HCT116 (cell line): Measurements from ENCODE around the gene C1R. TPM values are rescaled to one million over a fixed set of nuclear protein-coding genes. Genes with fewer than 3 reads are reported as not detected.
"Not testable (repeated sequence)": the region's sequence is repeated elsewhere in the genome, so short reads cannot be mapped to it uniquely, and the experiment has no call there.

Experiments used
- ATAC-seq: fragments of 200-7000 bp; cut with Tn5 transposase; 2 replicates; pipeline ENCODE4 v1.9.1; 2020; ENCODE audit warnings: mild to moderate bottlenecking, moderate library complexity
- BruUV-seq: library from RNA; stranded (reverse); fragments of 400-500 nt; replicated peaks from 2 replicates; lab custom pipeline; 2021; lab: Mats Ljungman, UMichigan
- CTCF ChIA-PET: fragments of 300-600 bp; sonication (Branson Sonifier 250); formaldehyde crosslinking; loops from one replicate; lab custom pipeline; 2021; ENCODE audit warnings: antibody characterized with exemption; lab: Charles Lee
- POLR2A ChIA-PET: fragments of 300-600, 350-600 bp; sonication (Branson Sonifier 250); formaldehyde crosslinking; loops from one replicate; lab custom pipeline; 2021; ENCODE audit warnings: antibody characterized with exemption; lab: Charles Lee
- RAD21 ChIA-PET, 2 experiments: fragments of 300-600 bp; sonication (Branson Sonifier 250); formaldehyde crosslinking; loops; one replicate each; lab custom pipeline; 2023; ENCODE audit warnings: low total read pairs in 2 of 2; ENCODE audit not compliant: uncharacterized antibody in 2 of 2, unreplicated experiment in 2 of 2, low non-redundant PET in 1 of 2; lab: Charles Lee
- DNase-seq: peaks from one replicate; pipeline ENCODE4 v3.0.0-alpha.2; 2010; ENCODE audit warnings: low read depth, low spot score
- H2AFZ ChIP-seq: fragments of 200-600 bp; shearing (Covaris generic), sonication (generic); 2 replicates; pipeline ENCODE4 v1.6.1; 2017; ENCODE audit warnings: low read depth, mixed run types, mixed read lengths, antibody characterized with exemption, low read length; ENCODE audit not compliant: poor library complexity, severe bottlenecking
- H3K27ac ChIP-seq: 2 replicates; pipeline ENCODE4 v1.5.1; 2012; ENCODE audit warnings: low read depth, low read length
- H3K27me3 ChIP-seq: fragments of 200-600 bp; sonication (generic); 2 replicates; pipeline ENCODE4 v1.6.1; 2016; ENCODE audit warnings: mixed run types, low read length, mixed read lengths; ENCODE audit not compliant: insufficient read depth
- H3K36me3 ChIP-seq, 2 experiments: fragments of 200-500 bp in 1 of 2; fragments of 200-600 bp in 1 of 2; sonication (Bioruptor generic) in 1 of 2; sonication (generic) in 1 of 2; 2 replicates each; pipeline versions ENCODE4 v1.5.1 to v1.6.1; 2014 to 2016; ENCODE audit warnings: low read length in 2 of 2, inconsistent platforms in 1 of 2, mixed read lengths in 1 of 2, mixed run types in 1 of 2; ENCODE audit not compliant: insufficient read depth in 2 of 2, control insufficient read depth in 1 of 2
- H3K4me1 ChIP-seq, 2 experiments: fragments of 200-600 bp in 1 of 2; sonication (generic) in 1 of 2; 2 replicates each; pipeline versions ENCODE4 v1.5.1 to v1.6.1; 2012 to 2017; ENCODE audit warnings: low read length in 2 of 2, inconsistent platforms in 1 of 2, mild to moderate bottlenecking in 1 of 2, mixed read lengths in 1 of 2, mixed run types in 1 of 2, moderate library complexity in 1 of 2; ENCODE audit not compliant: insufficient read depth in 2 of 2, control insufficient read depth in 1 of 2
- H3K4me2 ChIP-seq: fragments of 200-600 bp; sonication (generic); 2 replicates; pipeline ENCODE4 v1.6.1; 2017; ENCODE audit warnings: mixed run types, low read length, mixed read lengths
- H3K4me3 ChIP-seq, 2 experiments: fragments of 200-600 bp in 1 of 2; sonication (generic) in 1 of 2; replicated peaks in 1 of 2; 2 replicates each; pipeline ENCODE4 v1.5.1; 2011 to 2016; ENCODE audit warnings: low read length in 2 of 2, control low read depth in 1 of 2, low read depth in 1 of 2, mild to moderate bottlenecking in 1 of 2, mixed read lengths in 1 of 2, mixed run types in 1 of 2
- H3K79me2 ChIP-seq: fragments of 200-600 bp; sonication (generic); 2 replicates; pipeline ENCODE4 v1.6.1; 2017; ENCODE audit warnings: mild to moderate bottlenecking, mixed run types, low read length, moderate library complexity, mixed read lengths; ENCODE audit not compliant: insufficient read depth
- H3K9ac ChIP-seq: fragments of 200-600 bp; sonication (generic); 2 replicates; pipeline ENCODE4 v1.6.1; 2016; ENCODE audit warnings: low read length, mixed read lengths
- H3K9me2 ChIP-seq: fragments of 200-600 bp; sonication (generic), shearing (Covaris generic); 2 replicates; pipeline ENCODE4 v1.6.1; 2017; ENCODE audit warnings: mixed run types, mild to moderate bottlenecking, moderate library complexity; ENCODE audit not compliant: insufficient read depth
- H3K9me3 ChIP-seq, 2 experiments: fragments of 200-500 bp in 1 of 2; fragments of 200-600 bp in 1 of 2; sonication (Bioruptor generic) in 1 of 2; sonication (generic) in 1 of 2; 2 replicates each; pipeline ENCODE4 v1.6.1; 2014 to 2017; ENCODE audit warnings: low read length in 2 of 2, mixed read lengths in 2 of 2, inconsistent platforms in 1 of 2, low read depth in 1 of 2, mild to moderate bottlenecking in 1 of 2, mixed run types in 1 of 2, moderate library complexity in 1 of 2; ENCODE audit not compliant: control insufficient read depth in 1 of 2, insufficient read depth in 1 of 2
- H4K20me1 ChIP-seq: fragments of 200-600 bp; sonication (generic), shearing (Covaris generic); 2 replicates; pipeline ENCODE4 v1.6.1; 2017; ENCODE audit warnings: mixed run types, mild to moderate bottlenecking, moderate library complexity; ENCODE audit not compliant: insufficient read depth
- ATF3 ChIP-seq: IDR thresholded peaks from 2 replicates; pipeline ENCODE4 v1.6.1; 2012
- CEBPB ChIP-seq: IDR thresholded peaks from 2 replicates; pipeline ENCODE4 v1.6.1; 2012; ENCODE audit warnings: low read depth
- EGR1 ChIP-seq: IDR thresholded peaks from 2 replicates; pipeline ENCODE4 v1.6.1; 2012; ENCODE audit warnings: low read depth
- EZH2phosphoT487 ChIP-seq: fragments of 200-600 bp; IDR thresholded peaks from 2 replicates; pipeline ENCODE4 v1.6.1; 2018; ENCODE audit warnings: antibody characterized with exemption, borderline replicate concordance
- POLR2A ChIP-seq: IDR thresholded peaks from 2 replicates; pipeline ENCODE4 v1.7.0; 2011; ENCODE audit warnings: borderline replicate concordance; ENCODE audit not compliant: insufficient read depth, insufficient read length; ENCODE audit errors: extremely low read depth
- POLR2AphosphoS5 ChIP-seq: IDR thresholded peaks from 2 replicates; pipeline ENCODE4 v1.6.1; 2011; ENCODE audit warnings: mild to moderate bottlenecking, low read depth, low read length, moderate library complexity
- RAD21 ChIP-seq: IDR thresholded peaks from 2 replicates; pipeline ENCODE4 v1.6.1; 2012; ENCODE audit warnings: low read depth, mild to moderate bottlenecking
- SRF ChIP-seq: IDR thresholded peaks from 2 replicates; pipeline ENCODE4 v1.6.1; 2012; ENCODE audit warnings: low read depth
- YY1 ChIP-seq: IDR thresholded peaks from 2 replicates; pipeline ENCODE4 v1.6.1; 2011; ENCODE audit warnings: low read length, low read depth, moderate library complexity, mild to moderate bottlenecking; ENCODE audit not compliant: insufficient replicate concordance; ENCODE audit errors: extremely low read depth
- ZBTB33 ChIP-seq: IDR thresholded peaks from 2 replicates; pipeline ENCODE4 v1.6.1; 2011; ENCODE audit warnings: mild to moderate bottlenecking, low read length, moderate library complexity; ENCODE audit not compliant: insufficient replicate concordance; ENCODE audit errors: extremely low read depth
- ZFX ChIP-seq: fragments of 450-650 bp; IDR thresholded peaks from 2 replicates; pipeline ENCODE4 v1.6.1; 2017
- intact Hi-C: fragments of 100-400 bp; cut with micrococcal nuclease; formaldehyde crosslinking; loops from 2 replicates; pipeline ENCODE4 v1.10.0; 2022
- total RNA-seq: library from RNA; stranded (reverse); gene quantifications from one replicate; pipeline ENCODE4 v1.2.1, GENCODE V29; 2021; ENCODE audit not compliant: unreplicated experiment
- TF ChIP-seq, protein P1 (sequence below): IDR thresholded peaks from 2 replicates; pipeline ENCODE4 v1.6.1; 2012; ENCODE audit warnings: low read depth

C1R gene
- total RNA-seq, 1 experiment from 2014 or later = 4.3 TPM

- H3K9me2 ChIP-seq, RAD21 ChIA-PET, H3K79me2 ChIP-seq, ATAC-seq, H3K9ac ChIP-seq, CTCF ChIA-PET, POLR2A ChIA-PET, BruUV-seq, H3K4me3 ChIP-seq, H3K27ac ChIP-seq, H4K20me1 ChIP-seq, H3K27me3 ChIP-seq, DNase-seq, H3K9me3 ChIP-seq, H3K4me1 ChIP-seq, H3K4me2 ChIP-seq, H2AFZ ChIP-seq, H3K36me3 ChIP-seq: not testable (repeated sequence)
- intact Hi-C loops = loop anchor here (10.0 kb wide), 1 partner anchor 105 kb away; the partner anchor contains the start of genes C12orf57 and RNU7-1
Observed at GRCh38 chr12:7049445-7049951, 42.7 kb downstream of the C1R start.

GRCh38 chr12:7047306-7047705 is 44.9 kb downstream of the C1R start:
- no peak overlapping the region for H2AFZ ChIP-seq
- TF ChIP-seq EGR1 = no peak
- no peak for TF ChIP-seq RAD21
- no peak for TF ChIP-seq ZBTB33
- TF ChIP-seq POLR2A = no peak
- no peak for TF ChIP-seq CEBPB
- TF ChIP-seq, protein P1, sequence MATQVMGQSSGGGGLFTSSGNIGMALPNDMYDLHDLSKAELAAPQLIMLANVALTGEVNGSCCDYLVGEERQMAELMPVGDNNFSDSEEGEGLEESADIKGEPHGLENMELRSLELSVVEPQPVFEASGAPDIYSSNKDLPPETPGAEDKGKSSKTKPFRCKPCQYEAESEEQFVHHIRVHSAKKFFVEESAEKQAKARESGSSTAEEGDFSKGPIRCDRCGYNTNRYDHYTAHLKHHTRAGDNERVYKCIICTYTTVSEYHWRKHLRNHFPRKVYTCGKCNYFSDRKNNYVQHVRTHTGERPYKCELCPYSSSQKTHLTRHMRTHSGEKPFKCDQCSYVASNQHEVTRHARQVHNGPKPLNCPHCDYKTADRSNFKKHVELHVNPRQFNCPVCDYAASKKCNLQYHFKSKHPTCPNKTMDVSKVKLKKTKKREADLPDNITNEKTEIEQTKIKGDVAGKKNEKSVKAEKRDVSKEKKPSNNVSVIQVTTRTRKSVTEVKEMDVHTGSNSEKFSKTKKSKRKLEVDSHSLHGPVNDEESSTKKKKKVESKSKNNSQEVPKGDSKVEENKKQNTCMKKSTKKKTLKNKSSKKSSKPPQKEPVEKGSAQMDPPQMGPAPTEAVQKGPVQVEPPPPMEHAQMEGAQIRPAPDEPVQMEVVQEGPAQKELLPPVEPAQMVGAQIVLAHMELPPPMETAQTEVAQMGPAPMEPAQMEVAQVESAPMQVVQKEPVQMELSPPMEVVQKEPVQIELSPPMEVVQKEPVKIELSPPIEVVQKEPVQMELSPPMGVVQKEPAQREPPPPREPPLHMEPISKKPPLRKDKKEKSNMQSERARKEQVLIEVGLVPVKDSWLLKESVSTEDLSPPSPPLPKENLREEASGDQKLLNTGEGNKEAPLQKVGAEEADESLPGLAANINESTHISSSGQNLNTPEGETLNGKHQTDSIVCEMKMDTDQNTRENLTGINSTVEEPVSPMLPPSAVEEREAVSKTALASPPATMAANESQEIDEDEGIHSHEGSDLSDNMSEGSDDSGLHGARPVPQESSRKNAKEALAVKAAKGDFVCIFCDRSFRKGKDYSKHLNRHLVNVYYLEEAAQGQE = no peak
- no peak for TF ChIP-seq SRF
- TF ChIP-seq YY1 = no peak
- no peak for TF ChIP-seq ZFX
- TF ChIP-seq ATF3 = no peak
- TF ChIP-seq POLR2AphosphoS5 = no peak
- TF ChIP-seq EZH2phosphoT487 = no peak
- H3K9me2 ChIP-seq = no peaks in the 10 kb centered on the region
- BruUV-seq = no TSS peak
- no peak overlapping the region for H3K4me2 ChIP-seq
- no peak overlapping the region for H3K27ac ChIP-seq
- H3K36me3 ChIP-seq = no peaks in the 10 kb centered on the region
- H4K20me1 ChIP-seq = no peaks in the 10 kb centered on the region
- intact Hi-C loops = loop anchor here (10.0 kb wide), 1 partner anchor 103 kb away; the partner anchor contains the start of genes C12orf57 and RNU7-1
- no peak for DNase-seq
- H3K4me3 ChIP-seq = no peak overlapping the region
- no peaks in the 10 kb centered on the region for H3K27me3 ChIP-seq
- H3K79me2 ChIP-seq = no peaks in the 10 kb centered on the region
- H3K9ac ChIP-seq = no peak overlapping the region
- no peaks in the 10 kb centered on the region for H3K9me3 ChIP-seq
- H3K4me1 ChIP-seq = peaks cover 0 to 9% of the 10 kb centered on the region in 2 experiments; a peak in 1 of 4 replicates
- no peak for ATAC-seq
- CTCF ChIA-PET = no interaction called here
- POLR2A ChIA-PET = no interaction called here
- RAD21 ChIA-PET = no interaction called here
